M059J (cell line): Measurements from ENCODE around the gene AP4S1. TPM values are rescaled to one million over a fixed set of nuclear protein-coding genes. Genes with fewer than 3 reads are reported as not detected.

ENCODE experiments used
- DNase-seq: peaks from one replicate; pipeline ENCODE4 v3.0.0-alpha.2; 2012; ENCODE audit warnings: low read depth
- total RNA-seq: library from RNA; depleted of rRNA; stranded (reverse); fragments of >200 nt; shearing (Covaris generic); gene quantifications from 2 replicates; pipeline ENCODE4 v1.2.3, GENCODE V29; 2014; rRNA removed

AP4S1 gene
- total RNA-seq, 1 experiment from 2014 or later = 6.0 TPM

GRCh38 chr14:31137214-31137889, 111.9 kb downstream of the AP4S1 start:
- DNase-seq = peak; percentile 9

GRCh38 chr14:31138301-31138700, 112.9 kb downstream of the AP4S1 start:
- no peak for DNase-seq

- no peak for DNase-seq
Measured at GRCh38 chr14:31139301-31139847, 113.9 kb downstream of the AP4S1 start.

- DNase-seq = no peak
Measured at GRCh38 chr14:31142455-31143087, 117.1 kb downstream of the AP4S1 start.

Other genes starting within 250 kb of the AP4S1 start
- gene COCH, start 151.1 kb upstream of the AP4S1 start, total RNA-seq = not detected in 2 replicates
- 21.5 and 29.6 TPM in 2 replicates for gene STRN3, start 730 bp downstream of the AP4S1 start, total RNA-seq
- gene HECTD1, start 182.1 kb downstream of the AP4S1 start, total RNA-seq = 54.5 and 110 TPM in 2 replicates